ENCODE results near the gene KIAA1328. TPM values are rescaled to one million over a fixed set of nuclear protein-coding genes. Genes with fewer than 3 reads are reported as not detected.

The KIAA1328 gene
- total RNA-seq, 1 donor from 2014 or later: 17.8 TPM

DNA sequence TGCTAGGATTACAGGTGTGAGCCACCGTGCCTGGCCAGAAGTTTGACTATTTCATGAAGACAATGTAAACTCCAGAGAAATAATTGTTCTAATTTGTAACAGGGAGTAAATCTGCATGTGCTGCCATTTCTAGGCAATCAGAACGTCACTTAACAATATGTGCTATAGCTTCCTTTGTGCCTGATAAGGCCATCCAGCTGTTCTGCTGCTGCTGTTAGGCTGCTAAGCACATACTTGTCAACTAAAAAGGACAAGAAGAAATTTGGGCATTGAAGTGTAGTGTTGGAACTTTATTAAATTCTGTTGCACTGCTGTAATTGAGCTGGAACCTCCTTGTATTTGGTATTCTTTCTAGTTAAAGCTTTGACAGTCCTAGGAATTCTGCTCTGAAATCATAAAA, 57.1 kb downstream of the KIAA1328 start:
- TF ChIP-seq, protein P1, sequence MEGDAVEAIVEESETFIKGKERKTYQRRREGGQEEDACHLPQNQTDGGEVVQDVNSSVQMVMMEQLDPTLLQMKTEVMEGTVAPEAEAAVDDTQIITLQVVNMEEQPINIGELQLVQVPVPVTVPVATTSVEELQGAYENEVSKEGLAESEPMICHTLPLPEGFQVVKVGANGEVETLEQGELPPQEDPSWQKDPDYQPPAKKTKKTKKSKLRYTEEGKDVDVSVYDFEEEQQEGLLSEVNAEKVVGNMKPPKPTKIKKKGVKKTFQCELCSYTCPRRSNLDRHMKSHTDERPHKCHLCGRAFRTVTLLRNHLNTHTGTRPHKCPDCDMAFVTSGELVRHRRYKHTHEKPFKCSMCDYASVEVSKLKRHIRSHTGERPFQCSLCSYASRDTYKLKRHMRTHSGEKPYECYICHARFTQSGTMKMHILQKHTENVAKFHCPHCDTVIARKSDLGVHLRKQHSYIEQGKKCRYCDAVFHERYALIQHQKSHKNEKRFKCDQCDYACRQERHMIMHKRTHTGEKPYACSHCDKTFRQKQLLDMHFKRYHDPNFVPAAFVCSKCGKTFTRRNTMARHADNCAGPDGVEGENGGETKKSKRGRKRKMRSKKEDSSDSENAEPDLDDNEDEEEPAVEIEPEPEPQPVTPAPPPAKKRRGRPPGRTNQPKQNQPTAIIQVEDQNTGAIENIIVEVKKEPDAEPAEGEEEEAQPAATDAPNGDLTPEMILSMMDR (IDR thresholded peaks at IDR 0.05): no peak

DNA sequence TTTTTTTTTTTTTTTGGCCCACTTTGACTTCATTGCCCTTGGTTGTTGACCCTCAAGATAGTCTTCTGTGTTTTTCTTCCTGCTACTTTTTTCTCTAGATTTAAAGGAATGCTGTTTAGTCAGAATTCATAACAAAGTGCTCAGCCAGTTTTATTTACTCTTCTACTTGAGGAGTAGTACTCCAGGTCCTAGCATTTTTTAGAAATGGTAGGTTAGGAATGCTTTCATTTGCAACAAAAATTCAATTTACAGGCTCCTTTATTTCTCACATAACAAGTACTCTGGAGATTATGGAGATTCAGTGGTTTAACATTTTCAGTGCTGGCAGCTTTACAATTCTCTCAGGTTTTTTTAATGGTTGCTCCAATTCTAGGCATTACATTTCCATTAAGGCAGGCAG, 58.2 kb downstream of the KIAA1328 start:
- Histone ChIP-seq H3K27ac (peak overlapping the region; percentile 22), H3K36me3 (no peaks in the 10 kb centered on the region), H3K4me1 (no peaks in the 10 kb centered on the region), H3K4me3 (no peak overlapping the region), H3K9me3 (no peaks in the 10 kb centered on the region), H3K27me3 (ENCODE audit: low read depth) (no peaks in the 10 kb centered on the region)
- TF ChIP-seq, protein P1 (IDR thresholded peaks at IDR 0.05): no peak
- peak; percentile 73 to 92 for ATAC-seq
- intact Hi-C loops (cut with DNase I): no loop called here
- DNase-seq: no peak

More for the DNA sequence above, 57.1 kb downstream of the KIAA1328 start:
- H3K36me3 ChIP-seq: no peaks in the 10 kb centered on the region
- no peak overlapping the region for H3K27ac ChIP-seq
- no peaks in the 10 kb centered on the region for H3K4me1 ChIP-seq
- no peak for DNase-seq
- H3K9me3 ChIP-seq: no peaks in the 10 kb centered on the region
- no peaks in the 10 kb centered on the region for H3K27me3 ChIP-seq (ENCODE audit: low read depth)
- intact Hi-C loops (cut with DNase I): no loop called here
- no peak overlapping the region for H3K4me3 ChIP-seq
- no peak for ATAC-seq

DNA sequence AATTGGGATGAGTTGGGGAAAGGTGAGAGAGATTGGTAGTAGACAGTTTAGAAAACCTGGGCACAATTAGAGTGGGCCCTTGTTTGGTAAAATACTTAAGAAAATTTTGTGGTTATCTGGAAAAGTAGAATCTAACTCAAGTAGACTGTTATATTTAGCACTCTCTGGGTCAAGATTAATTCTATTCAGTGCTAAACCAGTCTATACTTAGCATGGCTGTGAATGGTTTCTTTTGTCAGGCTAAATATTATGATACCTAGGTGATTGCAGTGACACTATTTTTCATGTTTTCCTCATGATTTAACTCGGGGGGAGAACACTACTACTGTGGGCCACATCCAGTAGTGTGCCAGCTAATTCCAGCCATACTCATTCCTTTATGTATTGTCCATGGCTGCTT, 58.9 kb downstream of the KIAA1328 start:
- no peak overlapping the region for H3K4me3 ChIP-seq
- peak overlapping the region; percentile 22 for H3K27ac ChIP-seq
- TF ChIP-seq, protein P1 (IDR thresholded peaks at IDR 0.05): no peak
- H3K27me3 ChIP-seq (ENCODE audit: low read depth): no peaks in the 10 kb centered on the region
- intact Hi-C loops (cut with DNase I): no loop called here
- no peaks in the 10 kb centered on the region for H3K36me3 ChIP-seq
- no peaks in the 10 kb centered on the region for H3K4me1 ChIP-seq
- no peaks in the 10 kb centered on the region for H3K9me3 ChIP-seq
- DNase-seq (no peak), ATAC-seq (peak; percentile 54 to 78)

DNA sequence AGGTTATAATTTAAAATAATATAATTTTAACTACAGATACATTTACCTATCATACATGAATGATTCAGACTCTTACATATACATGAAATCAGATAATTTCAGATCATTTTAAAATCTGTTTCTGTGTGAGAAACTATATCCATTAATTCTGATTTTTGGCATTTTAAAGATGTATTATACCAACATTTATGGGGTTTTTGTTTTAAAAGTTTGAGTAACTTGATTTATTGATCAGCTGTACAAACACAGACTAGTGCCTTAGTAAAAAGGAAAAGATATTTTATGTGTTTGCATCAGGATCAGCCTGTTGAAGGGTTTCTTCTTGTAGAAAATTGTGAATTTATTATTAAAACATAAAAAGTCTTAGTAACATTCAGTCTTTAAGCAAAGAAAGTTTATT, 59.9 kb downstream of the KIAA1328 start:
- Histone ChIP-seq H3K27ac (no peak overlapping the region), H3K36me3 (no peaks in the 10 kb centered on the region), H3K9me3 (no peaks in the 10 kb centered on the region), H3K27me3 (ENCODE audit: low read depth) (no peaks in the 10 kb centered on the region), H3K4me3 (no peak overlapping the region), H3K4me1 (no peaks in the 10 kb centered on the region)
- intact Hi-C loops (cut with DNase I): no loop called here
- TF ChIP-seq, protein P1 (IDR thresholded peaks at IDR 0.05): no peak
- ATAC-seq (no peak), DNase-seq (no peak)

- no peak for ATAC-seq
Measured at GRCh38 chr18:36889321-36889720, 60.4 kb downstream of the KIAA1328 start.

More at GRCh38 chr18:36889321-36889720, 60.4 kb downstream of the KIAA1328 start:
- H3K9me3 ChIP-seq: no peaks in the 10 kb centered on the region
- H3K4me1 ChIP-seq: no peaks in the 10 kb centered on the region
- intact Hi-C loops (cut with DNase I): no loop called here
- TF ChIP-seq, protein P1 (IDR thresholded peaks at IDR 0.05): no peak
- H3K27ac ChIP-seq: no peak overlapping the region
- DNase-seq: no peak
- H3K27me3 ChIP-seq (ENCODE audit: low read depth): no peaks in the 10 kb centered on the region
- H3K4me3 ChIP-seq: no peak overlapping the region
- H3K36me3 ChIP-seq: no peaks in the 10 kb centered on the region
